ENCODE data around the gene CLASP1.
"Not testable (repeated sequence)": the region's sequence is repeated elsewhere in the genome, so short reads cannot be mapped to it uniquely, and the experiment has no call there.

CLASP1 gene

GRCh38 chr2:121570036-121570666 is 79.1 kb downstream of the CLASP1 start:
- TF ChIP-seq TAF1 (IDR thresholded peaks at IDR 0.05; ENCODE audit: low read depth, low read length) (no peak), POU2F2 (IDR thresholded peaks at IDR 0.05; ENCODE audit: low read depth, low read length) (no peak), POLR2A (IDR thresholded peaks at IDR 0.05; ENCODE audit: low read depth, low read length) (no peak)
- no peak for DNase-seq (ENCODE audit: insufficient read length, low spot score)
- FAIRE-seq: no peak

- FAIRE-seq: no peak
- no peak for TF ChIP-seq SPI1 (IDR thresholded peaks at IDR 0.05; ENCODE audit: low read depth, low read length)
- no peak for TF ChIP-seq POLR2A (IDR thresholded peaks at IDR 0.05; ENCODE audit: low read depth, low read length)
- TF ChIP-seq POLR2AphosphoS5 (IDR thresholded peaks at IDR 0.05; ENCODE audit: low read depth, low read length): no peak
- no peak for DNase-seq (ENCODE audit: insufficient read length, low spot score)
These were observed 81.3 kb downstream of the CLASP1 start for GRCh38 chr2:121567957-121568409.

GRCh38 chr2:121567452-121567851 is 81.8 kb downstream of the CLASP1 start:
- DNase-seq (ENCODE audit: insufficient read length, low spot score) (no peak), FAIRE-seq (no peak)
- TF ChIP-seq POLR2A (IDR thresholded peaks at IDR 0.05; ENCODE audit: low read depth, low read length) (no peak), SPI1 (IDR thresholded peaks at IDR 0.05; ENCODE audit: low read depth, low read length) (no peak), POU2F2 (IDR thresholded peaks at IDR 0.05; ENCODE audit: low read depth, low read length) (no peak), PAX5 (IDR thresholded peaks at IDR 0.05; ENCODE audit: insufficient read depth, low read length, severe bottlenecking) (no peak), TAF1 (IDR thresholded peaks at IDR 0.05; ENCODE audit: low read depth, low read length) (no peak), POLR2AphosphoS5 (IDR thresholded peaks at IDR 0.05; ENCODE audit: low read depth, low read length) (no peak)

GRCh38 chr2:121565389-121566250 is 83.6 kb downstream of the CLASP1 start:
- TF ChIP-seq POLR2AphosphoS5 (IDR thresholded peaks at IDR 0.05; ENCODE audit: low read depth, low read length) (no peak), PAX5 (IDR thresholded peaks at IDR 0.05; ENCODE audit: insufficient read depth, low read length, severe bottlenecking) (no peak), SPI1 (IDR thresholded peaks at IDR 0.05; ENCODE audit: low read depth, low read length) (no peak), POLR2A (IDR thresholded peaks at IDR 0.05; ENCODE audit: low read depth, low read length) (no peak), POU2F2 (IDR thresholded peaks at IDR 0.05; ENCODE audit: low read depth, low read length) (no peak), TAF1 (IDR thresholded peaks at IDR 0.05; ENCODE audit: low read depth, low read length) (no peak)
- DNase-seq (ENCODE audit: insufficient read length, low spot score): no peak
- FAIRE-seq: no peak

GRCh38 chr2:121564905-121565304 is 84.4 kb downstream of the CLASP1 start:
- FAIRE-seq: no peak

GRCh38 chr2:121563754-121564153 is 85.5 kb downstream of the CLASP1 start:
- DNase-seq (ENCODE audit: insufficient read length, low spot score); FAIRE-seq: not testable (repeated sequence)

More at GRCh38 chr2:121564905-121565304, 84.4 kb downstream of the CLASP1 start:
- no peak for DNase-seq (ENCODE audit: insufficient read length, low spot score)
- TF ChIP-seq POU2F2 (IDR thresholded peaks at IDR 0.05; ENCODE audit: low read depth, low read length) (no peak), TAF1 (IDR thresholded peaks at IDR 0.05; ENCODE audit: low read depth, low read length) (no peak), PAX5 (IDR thresholded peaks at IDR 0.05; ENCODE audit: insufficient read depth, low read length, severe bottlenecking) (no peak), POLR2A (IDR thresholded peaks at IDR 0.05; ENCODE audit: low read depth, low read length) (no peak), POLR2AphosphoS5 (IDR thresholded peaks at IDR 0.05; ENCODE audit: low read depth, low read length) (no peak), SPI1 (IDR thresholded peaks at IDR 0.05; ENCODE audit: low read depth, low read length) (no peak)

GRCh38 chr2:121562269-121563176 is 86.7 kb downstream of the CLASP1 start:
- FAIRE-seq (no peak), DNase-seq (ENCODE audit: insufficient read length, low spot score) (no peak)
- TF ChIP-seq TAF1 (IDR thresholded peaks at IDR 0.05; ENCODE audit: low read depth, low read length) (no peak), SPI1 (IDR thresholded peaks at IDR 0.05; ENCODE audit: low read depth, low read length) (no peak), POU2F2 (IDR thresholded peaks at IDR 0.05; ENCODE audit: low read depth, low read length) (no peak), PAX5 (IDR thresholded peaks at IDR 0.05; ENCODE audit: insufficient read depth, low read length, severe bottlenecking) (no peak), POLR2AphosphoS5 (IDR thresholded peaks at IDR 0.05; ENCODE audit: low read depth, low read length) (no peak), POLR2A (IDR thresholded peaks at IDR 0.05; ENCODE audit: low read depth, low read length) (no peak)

GRCh38 chr2:121561617-121562268 is 87.5 kb downstream of the CLASP1 start:
- no peak for FAIRE-seq
- no peak for TF ChIP-seq SPI1 (IDR thresholded peaks at IDR 0.05; ENCODE audit: low read depth, low read length)
- TF ChIP-seq POLR2A (IDR thresholded peaks at IDR 0.05; ENCODE audit: low read depth, low read length): no peak
- no peak for TF ChIP-seq PAX5 (IDR thresholded peaks at IDR 0.05; ENCODE audit: insufficient read depth, low read length, severe bottlenecking)
- no peak for TF ChIP-seq POLR2AphosphoS5 (IDR thresholded peaks at IDR 0.05; ENCODE audit: low read depth, low read length)
- TF ChIP-seq TAF1 (IDR thresholded peaks at IDR 0.05; ENCODE audit: low read depth, low read length): no peak
- TF ChIP-seq POU2F2 (IDR thresholded peaks at IDR 0.05; ENCODE audit: low read depth, low read length): no peak
- no peak for DNase-seq (ENCODE audit: insufficient read length, low spot score)

- FAIRE-seq (peak; percentile 31), DNase-seq (ENCODE audit: insufficient read length, low spot score) (no peak)
- TF ChIP-seq TAF1 (IDR thresholded peaks at IDR 0.05; ENCODE audit: low read depth, low read length): no peak
- peak; percentile 92 for TF ChIP-seq SPI1 (IDR thresholded peaks at IDR 0.05; ENCODE audit: low read depth, low read length)
These were observed 90.9 kb downstream of the CLASP1 start for GRCh38 chr2:121558329-121558728.

All from GM12891 (cell line).